Activated gamma-delta T cell (primary cell): ENCODE measurements around the gene PCYT2.

Source experiments
- DNase-seq: peaks from one replicate; lab custom pipeline; 2025; lab: John Stamatoyannopoulos, UW

The PCYT2 gene

DNA sequence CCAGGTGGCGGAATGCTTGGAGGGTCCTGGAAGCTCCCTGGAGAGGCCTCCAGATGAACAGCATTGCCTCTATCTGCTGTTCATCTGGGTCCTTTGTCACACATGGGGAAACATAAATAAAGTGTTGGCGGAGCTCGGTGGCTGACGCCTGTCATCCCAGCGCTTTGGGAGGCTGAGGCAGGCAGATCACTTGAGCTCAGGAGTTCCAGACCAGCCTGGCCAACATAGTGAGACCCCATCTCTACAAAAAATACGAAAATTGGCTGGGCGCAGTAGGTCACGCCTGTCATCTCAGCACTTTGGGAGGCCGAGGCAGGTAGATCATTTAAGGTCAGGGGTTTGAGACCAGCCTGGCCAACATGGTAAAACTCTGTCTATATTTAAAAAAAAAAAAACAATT is 33.7 kb upstream of the PCYT2 start:
- no peak for DNase-seq

DNA sequence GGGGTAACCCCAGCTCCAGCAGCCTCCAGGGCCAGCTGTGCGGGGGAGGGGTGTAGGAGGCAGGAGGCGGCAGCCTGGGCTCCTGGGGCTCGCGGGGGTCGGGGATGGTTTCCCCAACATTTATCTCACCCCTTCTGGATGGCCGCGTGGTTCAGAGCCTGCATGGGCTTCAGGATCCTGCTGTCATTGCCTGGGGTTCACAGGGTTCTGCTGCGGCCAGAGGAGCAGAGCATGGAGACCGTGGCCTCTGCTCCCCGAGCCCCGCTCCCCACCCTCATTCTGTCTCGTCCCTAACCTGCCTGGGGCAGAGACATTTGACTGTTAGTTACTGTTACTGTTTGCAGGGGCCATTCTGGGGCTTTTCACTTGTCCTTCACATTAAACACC is 31.0 kb upstream of the PCYT2 start:
- no peak for DNase-seq

DNA sequence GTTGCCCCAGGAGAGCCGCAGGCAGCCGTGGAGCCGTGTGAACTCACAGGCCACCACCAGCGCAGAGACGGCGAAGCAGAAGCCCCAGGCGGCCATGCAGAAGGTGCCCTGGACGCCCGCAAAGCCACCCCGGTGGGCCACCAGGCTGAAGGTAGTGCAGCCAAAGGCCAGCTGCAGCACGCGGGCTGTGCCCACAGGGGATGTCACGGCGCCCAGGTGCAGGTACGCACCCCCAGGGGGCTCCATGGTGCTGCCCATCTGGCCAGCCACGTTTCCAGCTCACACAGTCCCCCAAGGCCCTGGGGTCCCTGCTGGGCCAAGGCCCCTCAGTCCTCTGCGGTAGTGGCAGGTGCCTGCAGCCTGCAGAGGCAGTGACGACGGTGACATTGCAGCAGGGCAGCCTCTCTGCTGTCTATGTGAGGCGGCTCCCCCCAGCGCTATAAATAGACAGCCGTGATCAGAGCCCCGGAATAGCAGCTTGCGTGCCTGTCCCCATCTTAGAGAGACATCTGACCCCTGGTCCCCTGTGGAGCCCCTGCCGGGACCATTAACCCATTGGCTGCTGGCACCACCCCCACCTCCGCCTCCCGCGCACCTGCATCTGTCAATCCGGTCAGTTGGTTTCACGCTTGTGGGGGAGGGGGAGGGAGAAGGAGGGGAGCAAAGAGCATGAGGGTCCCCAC is 30.4 kb upstream of the PCYT2 start:
- DNase-seq: no peak

DNA sequence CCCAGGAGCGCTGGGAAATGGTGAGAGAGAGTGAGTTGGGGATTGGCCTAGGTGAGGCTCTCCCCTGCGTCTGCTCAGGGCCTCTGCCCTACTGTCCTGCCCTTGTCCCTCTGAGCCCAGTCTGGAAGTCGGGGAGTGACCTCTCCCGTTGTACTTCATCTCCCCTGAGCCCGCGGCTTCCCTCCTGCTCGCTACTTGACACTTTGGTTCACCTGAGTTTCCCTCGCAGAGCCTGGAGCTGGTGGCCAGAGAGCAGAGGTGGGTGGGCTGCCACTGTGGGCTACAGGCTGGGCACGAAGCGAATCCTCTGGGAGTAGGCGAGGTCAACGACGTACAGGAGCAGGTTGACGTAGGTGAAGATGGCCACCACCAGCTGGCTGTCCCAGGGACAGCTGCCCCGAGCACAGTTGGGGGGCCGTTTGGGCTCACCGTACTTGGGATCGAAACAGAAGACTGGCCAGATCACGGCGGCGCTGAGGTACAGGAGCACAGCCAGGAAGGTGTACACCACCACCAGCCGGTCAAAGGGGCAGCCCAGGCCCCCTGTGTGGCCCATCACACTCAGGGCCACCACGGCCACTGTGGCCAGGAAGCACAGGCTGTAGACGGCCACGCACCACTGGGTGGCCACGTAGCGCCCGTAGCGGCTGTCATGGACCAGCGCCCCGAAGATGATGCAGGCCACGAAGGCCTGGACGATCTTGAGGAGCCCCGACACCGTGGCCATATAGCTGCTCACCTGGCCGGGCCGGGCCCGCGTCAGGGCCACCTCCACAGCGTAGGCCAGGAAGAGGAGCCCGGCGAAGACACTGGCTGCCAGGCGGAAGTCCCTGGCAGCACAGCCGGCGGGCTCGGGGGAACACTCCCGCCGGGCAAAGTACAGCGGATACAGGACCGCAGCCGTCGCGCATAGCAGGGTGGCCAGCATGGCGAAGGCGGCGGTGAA is 29.6 kb upstream of the PCYT2 start:
- no peak for DNase-seq

DNA sequence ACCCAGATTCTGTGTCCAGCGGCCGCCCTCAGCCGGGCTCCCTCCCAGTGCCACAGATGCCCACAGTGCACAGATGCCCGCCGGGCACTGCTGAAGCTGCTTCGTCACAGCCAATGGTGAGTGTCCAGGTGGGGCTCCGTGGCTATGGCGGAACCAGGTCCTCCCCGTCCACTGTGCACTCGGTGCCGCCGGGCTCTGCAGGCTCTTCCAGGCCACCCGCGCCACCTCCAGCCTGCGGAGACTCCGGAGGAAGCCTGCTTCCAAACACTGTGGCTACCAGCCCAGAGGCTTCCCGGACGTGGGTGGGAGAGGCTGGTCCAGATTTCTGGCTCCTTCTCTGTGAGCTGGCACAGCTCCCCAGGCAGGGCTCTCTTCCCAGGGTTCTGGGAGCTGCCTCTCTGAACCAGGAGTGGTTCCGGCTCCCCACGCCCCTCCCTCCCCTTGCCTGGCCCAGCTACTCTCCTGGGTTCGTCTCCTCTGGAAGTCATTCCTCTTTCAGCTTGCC is 28.7 kb upstream of the PCYT2 start:
- DNase-seq: no peak

DNA sequence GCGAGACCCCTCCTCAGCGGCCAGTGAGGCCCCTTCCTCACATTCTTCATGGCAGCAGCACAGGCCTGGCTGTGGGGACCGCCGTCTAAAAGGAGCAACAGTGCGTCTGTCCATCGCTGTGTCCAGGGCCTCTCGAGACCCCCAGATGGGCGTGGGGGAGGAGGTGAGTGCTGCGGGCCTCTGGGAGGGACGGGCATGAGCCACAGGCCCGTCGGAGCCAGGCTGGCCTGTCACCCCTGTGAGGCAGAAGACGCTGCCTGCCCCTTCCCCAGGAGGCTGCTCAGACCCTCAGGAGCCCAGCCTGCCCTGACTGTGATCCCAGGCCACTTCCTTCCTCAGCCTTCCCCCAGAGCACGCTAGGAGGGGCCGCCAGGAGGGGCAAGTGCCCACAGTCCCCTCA is 28.0 kb upstream of the PCYT2 start:
- no peak for DNase-seq

DNA sequence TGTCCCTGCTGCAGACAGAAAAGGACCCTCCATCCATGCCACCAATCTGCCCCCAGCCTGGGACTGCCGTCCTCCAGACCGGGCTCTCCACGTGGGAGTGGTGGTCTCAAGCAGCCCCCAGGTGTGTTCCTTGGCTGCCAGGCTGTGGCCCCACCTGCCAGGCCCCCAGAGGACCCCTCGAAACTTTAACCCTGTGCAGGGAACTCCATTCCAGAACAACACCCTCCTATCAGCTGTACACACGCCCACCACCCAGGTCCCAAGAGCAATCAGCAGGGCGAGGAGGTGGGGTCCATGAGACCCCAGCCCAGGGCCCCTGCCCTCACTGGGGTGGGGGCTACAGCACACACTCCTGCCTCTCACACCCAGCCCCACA is 24.5 kb upstream of the PCYT2 start:
- DNase-seq: no peak

DNA sequence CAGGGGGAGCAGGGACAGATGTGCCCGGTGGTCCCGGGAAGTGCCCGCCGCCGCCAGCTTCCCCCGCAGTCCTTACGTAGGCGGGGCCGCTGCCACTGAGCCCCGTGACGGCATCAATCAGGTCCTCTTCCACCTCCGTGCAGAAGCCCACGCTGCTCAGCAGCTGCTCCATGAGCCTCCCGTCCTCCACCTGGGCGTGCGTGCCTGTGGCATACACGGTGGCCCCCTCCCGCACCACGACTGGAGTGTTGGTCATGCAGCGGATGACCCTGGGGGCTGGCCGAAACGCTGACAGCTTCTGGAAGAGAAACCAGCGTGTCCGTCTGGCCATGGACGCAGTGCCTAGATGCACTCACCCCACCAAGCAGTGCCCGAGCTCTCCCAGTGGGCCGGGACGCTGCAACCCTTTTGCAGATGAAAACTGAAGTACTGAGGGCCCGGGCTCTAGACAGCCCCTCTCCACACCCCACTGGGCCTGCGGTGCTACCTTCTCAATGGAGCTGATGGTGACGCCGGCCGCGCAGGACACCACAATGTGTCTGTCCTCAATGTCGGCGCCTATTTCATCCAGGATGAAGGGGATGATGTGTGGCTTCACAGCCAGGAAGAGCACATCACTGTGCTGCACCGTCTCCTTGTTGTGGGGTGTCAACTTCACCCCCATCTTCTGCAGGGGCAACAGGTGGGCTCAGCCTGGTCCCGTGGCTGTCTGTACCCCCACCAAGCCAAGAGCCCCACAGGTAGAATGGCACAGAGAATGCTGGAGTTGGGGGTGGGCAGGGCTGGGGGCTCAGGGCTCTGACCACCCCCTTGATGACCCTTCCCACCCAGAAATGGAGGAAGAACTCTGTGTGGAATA is 23.9 kb upstream of the PCYT2 start:
- DNase-seq: no peak

DNA sequence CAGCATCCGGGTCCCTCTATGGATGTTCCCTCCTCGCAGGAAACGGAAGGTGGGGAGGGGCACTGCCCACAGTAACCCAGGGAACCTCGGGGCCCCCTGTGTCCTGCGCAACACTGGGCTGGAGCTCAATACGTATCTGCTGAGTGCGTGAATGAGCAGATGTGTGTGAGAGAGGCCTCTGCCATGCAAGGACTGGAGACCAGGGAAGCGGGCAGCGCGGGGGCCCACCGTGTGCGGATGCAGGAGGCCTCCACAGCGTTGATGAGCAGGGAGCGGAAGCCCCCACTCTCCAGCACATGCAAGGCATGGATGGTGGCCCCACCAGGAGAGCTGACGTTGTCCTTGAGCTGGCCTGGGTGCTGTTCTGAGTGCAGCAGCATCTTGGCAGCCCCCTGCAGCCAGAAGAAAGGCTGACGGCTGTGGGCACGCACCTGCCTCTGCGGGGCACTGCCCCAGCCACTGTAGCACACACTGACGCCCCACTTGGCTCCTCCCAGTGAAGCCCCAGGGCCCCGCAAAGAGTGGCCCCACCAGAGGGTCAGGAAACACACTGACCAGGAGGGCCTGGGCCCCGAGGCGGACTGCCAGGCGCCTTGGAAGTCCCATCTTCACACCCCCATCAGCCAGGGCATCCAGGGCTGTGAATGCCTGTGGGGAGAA is 23.0 kb upstream of the PCYT2 start:
- DNase-seq: no peak

DNA sequence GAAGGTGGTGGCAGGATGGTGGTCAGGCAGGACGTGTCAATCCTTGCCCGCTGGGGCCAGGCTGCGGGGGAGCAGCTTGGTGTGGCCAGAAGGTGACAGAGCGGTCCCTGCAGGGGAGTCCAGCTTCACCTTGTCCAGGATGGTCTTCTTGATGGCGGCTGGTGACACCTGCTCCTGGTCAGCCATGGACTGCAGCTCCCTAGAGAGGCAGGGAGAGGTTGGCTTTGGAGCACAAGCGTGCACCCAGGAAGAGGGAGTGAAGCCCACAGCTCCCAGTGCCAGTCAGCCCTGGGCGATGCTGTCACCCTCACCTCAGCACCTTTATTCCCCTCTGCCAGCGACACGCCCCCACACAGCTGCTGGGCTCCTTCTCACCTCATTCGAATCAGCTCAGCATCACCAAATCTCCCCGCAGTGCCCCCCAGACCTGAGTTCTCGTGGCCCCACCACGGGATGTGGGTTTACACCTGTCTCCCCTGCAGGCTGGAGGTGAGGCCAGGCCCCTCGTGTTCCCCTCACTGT is 22.0 kb upstream of the PCYT2 start:
- no peak for DNase-seq

DNA sequence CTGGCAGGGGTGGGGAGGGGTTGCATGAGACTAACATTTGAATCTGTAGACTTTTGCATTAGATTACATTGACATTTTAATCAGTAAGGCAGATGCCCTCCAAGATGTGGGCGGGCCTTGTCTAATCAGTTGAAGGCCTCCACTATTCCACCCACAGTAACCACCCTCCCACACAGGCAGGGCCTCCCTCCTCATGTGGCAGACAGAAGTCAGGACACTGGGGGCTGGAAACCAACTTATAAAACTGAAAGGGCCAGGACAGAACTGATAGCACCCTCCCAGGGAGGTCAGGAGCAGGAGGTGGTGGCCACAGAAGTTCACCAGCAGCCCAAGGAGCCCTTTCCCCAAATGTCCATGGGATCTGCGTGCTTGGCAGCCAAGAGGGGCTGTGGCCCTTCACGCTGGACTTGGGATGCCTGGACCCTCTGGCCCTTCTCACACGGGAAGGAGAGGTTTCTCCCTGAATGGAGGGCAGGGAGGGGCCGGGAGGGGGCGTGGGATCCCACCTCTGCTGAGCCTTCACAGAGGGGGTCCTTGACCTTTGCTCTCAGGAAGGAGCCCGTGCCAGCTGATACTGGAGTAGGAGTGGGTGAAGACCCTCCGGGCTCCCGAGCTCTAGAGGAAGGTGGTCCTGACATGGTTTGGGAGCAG is 21.3 kb upstream of the PCYT2 start:
- DNase-seq: no peak

DNA sequence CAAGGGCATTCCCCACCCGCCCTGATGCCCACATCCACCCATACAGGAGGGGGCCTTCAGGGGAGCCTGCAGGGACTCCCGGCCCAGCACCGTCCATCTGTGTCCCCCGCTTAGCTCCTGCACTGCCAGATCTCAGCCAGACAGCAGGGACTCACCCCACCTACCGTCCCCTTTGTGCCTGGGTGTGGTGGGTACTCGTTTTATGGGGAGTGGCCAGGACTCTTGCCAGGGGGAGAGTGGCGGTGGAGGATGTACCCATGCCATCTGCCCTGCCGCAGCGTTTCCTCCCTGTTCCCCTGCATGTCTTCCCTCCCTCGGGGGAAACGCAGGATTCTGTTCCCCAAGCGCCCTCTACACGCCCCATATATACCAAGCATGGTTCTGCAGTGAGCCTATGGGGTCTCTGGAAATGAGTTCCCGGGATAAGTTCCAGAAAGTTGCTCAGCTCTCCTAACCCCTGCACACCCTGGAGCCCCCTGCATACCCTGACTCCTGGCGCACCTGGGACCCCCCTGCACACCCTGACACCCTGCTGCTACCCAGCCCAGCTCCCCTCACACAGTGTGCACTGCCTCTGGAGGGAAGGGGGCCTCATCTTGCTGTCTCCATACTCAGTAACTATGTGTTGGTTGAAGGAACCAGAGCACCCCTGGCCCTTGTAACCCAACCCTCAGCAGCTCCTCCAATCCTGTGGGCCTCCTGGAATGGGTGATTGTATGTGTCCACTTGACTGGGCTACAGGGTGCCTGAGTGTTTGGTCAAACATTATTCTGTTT is 20.5 kb upstream of the PCYT2 start:
- DNase-seq: no peak

DNA sequence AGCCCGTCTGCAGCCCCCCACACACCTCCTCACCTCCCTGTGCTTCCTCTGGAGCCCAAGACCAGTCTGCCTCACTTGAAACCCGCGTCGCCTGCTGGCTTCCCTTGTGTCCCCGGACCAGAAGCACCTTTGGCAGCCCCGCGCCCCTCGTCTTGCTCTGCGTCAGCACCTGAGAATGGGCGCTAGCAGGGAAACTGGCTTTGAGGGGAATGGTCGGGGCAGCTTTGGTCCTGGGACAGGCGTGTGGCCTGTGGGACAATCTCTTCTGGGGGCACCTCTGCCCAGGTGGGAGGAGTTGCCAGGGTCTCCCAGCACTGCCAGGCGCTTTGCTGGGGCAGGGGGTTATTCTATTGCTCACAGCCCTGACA is 20.0 kb upstream of the PCYT2 start:
- no peak for DNase-seq

DNA sequence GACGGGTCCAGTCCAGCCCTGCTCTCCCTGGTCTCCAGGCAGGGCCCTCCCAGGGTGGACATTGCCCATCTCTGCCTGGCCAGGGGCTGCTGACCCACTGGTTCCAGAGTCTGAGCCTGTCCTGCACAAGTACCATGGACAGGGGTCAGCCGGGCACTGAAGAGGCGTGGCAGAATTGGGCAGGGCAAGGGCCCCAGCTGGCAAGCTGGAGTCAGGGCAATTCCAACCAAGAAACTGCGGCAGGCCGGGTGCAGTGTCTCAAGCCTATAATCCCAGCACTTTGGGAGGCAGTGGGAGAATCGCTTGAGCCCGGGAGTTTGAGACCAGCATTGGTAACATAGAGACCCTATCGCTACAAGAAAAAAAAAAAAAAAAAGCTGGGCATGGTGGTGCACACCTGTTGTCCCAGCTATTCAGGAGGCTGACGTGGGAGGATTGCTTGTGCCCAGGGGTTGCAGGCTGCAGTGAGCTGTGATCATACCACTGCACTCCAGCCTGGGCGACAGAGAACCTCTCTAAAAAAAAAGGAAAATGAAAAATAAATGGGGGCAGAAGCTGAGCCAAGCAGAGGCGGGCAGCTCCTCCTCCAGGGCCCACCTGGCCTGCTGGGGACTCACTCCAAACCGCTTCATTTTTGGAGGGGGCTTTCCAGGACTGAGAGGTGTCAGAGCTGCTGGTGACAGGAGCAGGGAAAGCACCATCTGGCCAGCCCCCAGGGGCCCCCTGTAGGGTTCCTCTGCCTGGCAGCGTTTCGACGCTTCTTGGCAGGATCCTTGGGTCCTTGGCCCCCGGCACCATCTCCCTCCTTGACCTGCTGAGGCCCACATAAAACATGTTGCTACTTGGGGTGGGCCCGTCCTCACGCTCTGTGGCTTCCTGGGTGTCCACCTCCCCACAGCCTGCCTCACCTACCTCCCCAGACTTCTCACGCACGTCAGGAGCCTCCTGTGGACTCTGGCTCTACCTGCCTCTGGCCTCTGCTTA is 19.2 kb upstream of the PCYT2 start:
- no peak for DNase-seq

DNA sequence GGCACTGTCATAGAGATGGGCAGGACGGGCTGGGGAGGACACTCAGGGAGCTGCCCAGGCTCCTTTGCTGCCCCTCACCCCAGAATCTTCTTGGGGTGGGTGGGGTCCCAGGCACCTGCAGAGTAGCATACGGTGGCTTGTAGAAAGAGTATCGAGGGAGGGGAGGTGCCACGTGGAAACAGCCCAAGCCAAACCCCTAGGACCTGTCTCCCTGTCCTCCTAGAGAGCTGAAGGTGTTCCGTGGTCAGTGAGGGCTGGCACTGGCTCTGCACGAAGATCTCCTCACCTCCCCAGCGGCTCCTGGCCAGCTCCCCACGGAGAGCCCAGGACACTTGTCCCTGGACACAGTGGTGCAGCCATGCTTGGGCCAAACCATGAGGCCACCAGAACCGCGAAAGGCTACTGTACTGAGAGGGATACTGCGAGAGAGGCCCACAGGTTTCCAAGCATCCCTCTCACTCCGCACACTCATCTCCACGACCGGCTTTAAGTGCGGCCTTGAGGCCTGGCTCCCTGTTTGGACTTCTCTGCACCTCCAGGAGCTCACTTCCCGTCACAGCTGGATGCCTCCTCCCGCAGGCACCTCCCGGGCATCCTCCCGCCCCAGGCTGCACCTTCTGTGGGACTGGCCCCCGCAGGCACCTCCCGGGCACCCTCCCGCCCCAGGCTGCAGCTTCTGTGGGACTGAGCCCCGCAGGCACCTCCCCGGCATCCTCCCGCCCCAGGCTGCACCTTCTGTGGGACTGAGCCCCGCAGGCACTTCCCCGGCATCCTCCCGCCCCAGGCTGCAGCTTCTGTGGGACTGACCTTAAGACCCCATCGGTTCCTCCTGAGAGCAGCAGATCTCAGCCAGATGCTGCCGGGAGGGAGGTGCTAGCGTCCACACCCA is 18.3 kb upstream of the PCYT2 start:
- DNase-seq: no peak

DNA sequence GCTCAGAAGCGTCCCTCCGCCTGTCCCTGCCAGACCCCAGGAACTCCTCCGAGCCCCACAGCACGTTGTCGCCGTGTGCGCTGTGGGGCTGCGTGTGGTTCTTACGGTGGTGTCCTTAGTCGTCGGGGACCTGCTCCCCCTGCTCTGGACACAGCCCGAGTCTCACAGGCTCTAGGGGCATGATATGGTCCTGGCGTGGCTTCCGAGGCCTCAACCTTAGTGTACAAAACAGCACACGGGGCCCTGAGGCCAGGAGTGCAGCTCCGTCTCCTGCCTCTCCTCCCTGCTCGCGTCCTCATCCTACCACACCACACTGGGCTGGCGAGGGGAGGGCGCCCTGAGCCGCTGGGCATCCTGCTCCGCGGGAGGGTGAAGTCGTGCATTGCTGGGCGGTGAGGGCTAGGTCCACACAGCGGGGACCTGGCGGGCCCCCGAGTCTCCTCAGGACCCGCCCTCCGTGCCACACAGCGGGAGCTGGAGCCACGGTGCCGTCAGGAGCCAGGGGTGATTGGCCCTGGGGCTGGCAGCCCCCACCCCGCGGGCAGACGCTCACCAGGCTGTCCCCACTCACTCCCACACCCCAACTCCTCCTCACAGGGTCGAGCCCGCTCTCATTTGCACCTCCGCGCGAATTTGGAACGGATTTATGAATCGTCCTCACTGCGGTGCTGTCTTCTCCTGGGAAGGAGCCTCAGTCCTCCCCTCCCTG is 17.5 kb upstream of the PCYT2 start:
- DNase-seq: no peak
